Transverse colon (tissue), 4 donors: ENCODE measurements around the gene CNPY4.

Experiments used
- POLR2AphosphoS5 ChIP-seq, 3 donors: sonication (generic); formaldehyde crosslinking; IDR thresholded peaks; one replicate each; pipeline ENCODE4 v1.6.1; 2016; ENCODE audit warnings: antibody characterized with exemption in 3 of 3
- TF ChIP-seq, protein P1 (sequence below), 5 experiments: fragments of 200-600 bp in 3 of 5; fragments of 450-650 bp in 2 of 5; sonication (generic) in 3 of 5; IDR thresholded peaks; 1 replicate in 2 of 5; 2 replicates in 3 of 5; pipeline ENCODE4 v1.5.1; 2016 to 2017; ENCODE audit warnings: antibody characterized with exemption in 5 of 5, inconsistent platforms in 3 of 5, mild to moderate bottlenecking in 2 of 5, moderate library complexity in 1 of 5

DNA sequence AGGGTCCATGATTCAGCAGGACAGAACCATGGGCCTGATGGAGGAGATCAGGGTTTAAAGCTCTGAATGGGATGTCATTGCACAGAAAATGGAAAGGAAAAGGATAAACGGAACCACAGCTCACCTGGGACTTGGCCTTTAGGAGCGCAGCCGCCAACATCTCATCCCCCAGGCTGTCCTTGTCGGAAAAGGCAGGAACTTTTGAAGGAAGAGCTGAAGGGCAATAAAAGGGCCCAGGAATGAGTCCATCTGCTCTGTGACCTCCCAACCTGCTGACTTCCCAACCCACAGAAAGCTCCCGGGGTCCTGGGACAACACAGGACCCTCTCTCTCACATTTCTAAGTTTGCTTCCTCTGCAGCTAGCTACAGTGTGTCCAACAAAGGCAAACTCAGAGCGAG lies 44.0 kb upstream of the CNPY4 start:
- TF ChIP-seq, protein P1, sequence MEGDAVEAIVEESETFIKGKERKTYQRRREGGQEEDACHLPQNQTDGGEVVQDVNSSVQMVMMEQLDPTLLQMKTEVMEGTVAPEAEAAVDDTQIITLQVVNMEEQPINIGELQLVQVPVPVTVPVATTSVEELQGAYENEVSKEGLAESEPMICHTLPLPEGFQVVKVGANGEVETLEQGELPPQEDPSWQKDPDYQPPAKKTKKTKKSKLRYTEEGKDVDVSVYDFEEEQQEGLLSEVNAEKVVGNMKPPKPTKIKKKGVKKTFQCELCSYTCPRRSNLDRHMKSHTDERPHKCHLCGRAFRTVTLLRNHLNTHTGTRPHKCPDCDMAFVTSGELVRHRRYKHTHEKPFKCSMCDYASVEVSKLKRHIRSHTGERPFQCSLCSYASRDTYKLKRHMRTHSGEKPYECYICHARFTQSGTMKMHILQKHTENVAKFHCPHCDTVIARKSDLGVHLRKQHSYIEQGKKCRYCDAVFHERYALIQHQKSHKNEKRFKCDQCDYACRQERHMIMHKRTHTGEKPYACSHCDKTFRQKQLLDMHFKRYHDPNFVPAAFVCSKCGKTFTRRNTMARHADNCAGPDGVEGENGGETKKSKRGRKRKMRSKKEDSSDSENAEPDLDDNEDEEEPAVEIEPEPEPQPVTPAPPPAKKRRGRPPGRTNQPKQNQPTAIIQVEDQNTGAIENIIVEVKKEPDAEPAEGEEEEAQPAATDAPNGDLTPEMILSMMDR (IDR thresholded peaks at IDR 0.05), result no peak
- TF ChIP-seq POLR2AphosphoS5 (IDR thresholded peaks at IDR 0.05), result no peak
